ENCODE results near the gene TUSC2.
A peak's percentile ranks its signal among the peaks of the same experiment; 100 is the strongest.

The TUSC2 gene

DNA sequence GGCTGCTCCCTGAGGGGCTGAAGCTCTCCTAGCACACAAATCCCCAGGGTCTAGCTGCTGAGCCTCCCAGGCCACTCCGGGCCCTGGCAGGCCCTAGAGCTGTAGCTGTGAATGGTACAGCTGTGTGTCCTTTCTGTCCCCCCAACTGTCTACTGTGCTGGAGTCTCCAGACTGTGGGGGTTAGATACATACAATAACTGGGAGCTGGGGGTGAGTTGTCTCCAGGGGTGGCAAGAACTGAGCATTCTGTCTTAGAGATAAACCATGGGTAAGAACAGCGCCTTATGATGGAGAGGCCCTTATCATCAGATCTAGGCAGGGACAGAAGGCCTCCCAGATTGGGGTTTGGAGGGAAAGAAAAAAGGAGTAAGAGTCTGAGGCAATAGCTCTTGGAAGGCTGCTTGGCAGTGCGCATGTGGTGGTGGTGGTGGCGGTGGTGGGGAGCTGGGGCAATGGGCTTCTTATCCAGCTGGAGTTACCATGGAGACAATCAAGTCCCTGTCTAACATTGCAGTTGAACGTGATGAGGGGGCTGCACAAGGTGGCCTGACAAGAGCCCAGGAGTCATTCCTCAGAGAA is 26.3 kb upstream of the TUSC2 start:
- DNase-seq (ENCODE audit: low spot score), result no peak

DNA sequence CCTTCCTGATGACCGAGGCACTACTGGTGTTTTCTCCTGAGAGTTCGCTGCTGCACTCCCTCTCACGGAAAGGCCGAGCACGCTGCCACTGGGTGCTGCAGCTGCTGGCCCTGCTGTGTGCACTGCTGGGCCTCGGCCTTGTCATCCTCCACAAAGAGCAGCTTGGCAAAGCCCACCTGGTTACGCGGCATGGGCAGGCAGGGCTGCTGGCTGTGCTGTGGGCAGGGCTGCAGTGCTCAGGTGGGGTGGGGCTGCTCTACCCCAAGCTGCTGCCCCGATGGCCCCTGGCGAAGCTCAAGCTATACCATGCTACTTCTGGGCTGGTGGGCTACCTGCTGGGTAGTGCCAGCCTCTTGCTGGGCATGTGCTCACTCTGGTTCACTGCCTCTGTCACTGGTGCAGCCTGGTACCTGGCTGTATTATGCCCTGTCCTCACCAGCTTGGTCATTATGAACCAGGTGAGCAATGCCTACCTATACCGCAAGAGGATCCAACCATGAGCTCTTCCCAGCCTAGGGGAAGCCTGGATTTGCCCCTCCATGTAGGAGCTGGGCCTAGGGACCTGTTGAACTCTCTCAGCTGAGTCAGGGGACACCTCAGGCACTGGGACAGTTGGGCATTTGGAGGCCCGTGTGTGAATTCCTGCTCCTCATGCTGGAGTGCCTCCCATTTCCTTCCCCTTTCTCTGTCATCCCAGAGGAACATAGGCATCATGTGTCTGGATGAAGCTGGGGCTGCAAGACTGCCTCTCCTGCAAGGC is 25.4 kb upstream of the TUSC2 start:
- no peak for DNase-seq (ENCODE audit: low spot score)

DNA sequence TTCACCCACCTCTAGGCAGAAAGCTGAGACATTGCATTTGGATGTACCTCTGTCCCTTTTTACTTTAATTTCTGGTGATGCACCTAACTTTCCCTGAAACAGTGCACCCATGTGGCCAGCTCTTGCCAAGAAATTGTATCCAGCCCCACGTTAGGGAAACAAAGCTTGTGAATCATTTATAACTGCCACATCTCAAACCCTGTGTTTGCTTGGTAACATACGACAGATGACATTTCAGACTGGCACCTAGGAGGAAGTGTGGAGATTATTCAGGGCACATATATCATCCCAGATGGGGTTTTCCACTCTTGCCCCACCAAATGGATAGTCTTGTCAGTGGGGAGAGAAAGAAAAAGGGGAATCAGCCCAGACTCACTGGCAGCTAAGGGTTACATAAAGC is 24.8 kb upstream of the TUSC2 start:
- no peak for DNase-seq (ENCODE audit: low spot score)

DNA sequence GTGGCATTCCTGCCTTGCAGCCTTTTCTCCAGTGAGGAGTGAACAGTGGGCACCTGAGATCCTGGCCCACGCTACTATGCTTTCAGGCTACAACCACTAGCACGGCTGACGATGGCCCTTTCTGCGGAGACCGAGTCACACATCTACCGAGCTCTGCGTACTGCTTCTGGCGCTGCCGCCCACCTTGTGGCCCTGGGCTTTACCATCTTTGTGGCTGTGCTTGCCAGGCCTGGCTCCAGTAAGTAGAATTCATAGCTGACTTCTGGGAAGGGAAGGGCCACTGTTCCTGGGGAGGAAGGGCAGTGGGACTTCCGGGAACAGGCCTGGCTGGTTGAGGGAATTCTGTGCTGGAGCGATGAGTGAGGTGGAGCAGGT is 23.3 kb upstream of the TUSC2 start:
- no peak for DNase-seq (ENCODE audit: low spot score)

DNA sequence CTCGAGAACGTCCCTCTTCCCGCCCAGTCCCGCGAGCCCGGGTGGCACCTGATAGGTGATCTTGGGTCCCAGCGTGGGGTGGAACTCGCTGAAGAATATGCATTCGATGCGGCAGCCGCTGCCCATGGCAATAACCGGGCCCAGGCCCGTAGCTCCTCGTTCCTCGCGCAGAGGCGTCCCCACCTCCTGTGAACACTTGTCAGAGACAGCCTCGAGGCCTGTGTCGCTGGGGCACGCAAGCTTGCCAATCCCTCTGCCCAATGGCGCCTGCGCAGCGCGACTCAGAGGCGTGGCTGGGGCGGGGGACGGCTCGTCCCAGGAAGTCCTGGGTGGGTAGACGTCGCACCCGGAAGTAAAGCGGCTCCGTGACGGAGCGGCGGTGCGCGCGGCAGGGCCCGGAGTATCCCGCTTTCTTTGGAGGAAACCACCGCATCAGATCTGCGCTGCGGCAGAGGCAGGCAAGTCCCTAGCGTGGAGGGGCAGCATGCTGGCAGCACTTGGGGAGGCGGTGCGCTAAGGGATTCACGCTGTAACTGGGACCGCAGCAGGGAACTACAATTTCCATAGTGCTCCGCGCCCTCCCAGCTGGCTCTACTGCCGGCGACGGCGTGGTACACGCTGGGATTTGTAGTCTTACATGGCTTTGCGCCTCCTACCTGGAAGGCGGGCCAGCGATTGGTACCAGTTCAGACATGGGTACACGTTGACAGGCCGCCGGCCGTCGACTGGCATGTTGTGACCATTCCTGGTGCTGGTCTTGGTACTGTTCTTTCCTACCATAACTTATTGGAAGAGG is 22.7 kb upstream of the TUSC2 start, which contains the start of the genes CYB561D2 and NPRL2:
Gene CYB561D2 (plus strand): TSS at position 336 of the 796 bp plus-strand sequence. CDS start 572 bp downstream, outside the sequence.
Gene NPRL2 (minus strand): TSS at position 249 of the 796 bp plus-strand sequence. CDS start 123 bp downstream, at position 126.
- DNase-seq (ENCODE audit: low spot score), result peak; percentile 96

DNA sequence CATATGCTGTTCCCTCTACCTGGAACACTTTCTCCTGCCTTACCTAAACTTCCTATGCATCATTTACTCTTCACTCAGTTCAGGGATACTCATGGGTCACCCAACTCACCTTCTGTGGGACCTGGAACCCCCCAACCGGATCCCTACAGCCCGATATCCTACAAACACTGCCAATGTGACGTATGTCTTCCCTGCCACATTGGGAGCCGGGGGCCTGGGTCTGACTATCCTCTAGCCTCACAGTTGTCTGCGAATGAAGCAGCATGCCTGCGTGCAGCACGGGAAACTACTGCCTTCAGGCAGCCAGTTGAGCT is 22.1 kb upstream of the TUSC2 start:
- DNase-seq (ENCODE audit: low spot score), result no peak

DNA sequence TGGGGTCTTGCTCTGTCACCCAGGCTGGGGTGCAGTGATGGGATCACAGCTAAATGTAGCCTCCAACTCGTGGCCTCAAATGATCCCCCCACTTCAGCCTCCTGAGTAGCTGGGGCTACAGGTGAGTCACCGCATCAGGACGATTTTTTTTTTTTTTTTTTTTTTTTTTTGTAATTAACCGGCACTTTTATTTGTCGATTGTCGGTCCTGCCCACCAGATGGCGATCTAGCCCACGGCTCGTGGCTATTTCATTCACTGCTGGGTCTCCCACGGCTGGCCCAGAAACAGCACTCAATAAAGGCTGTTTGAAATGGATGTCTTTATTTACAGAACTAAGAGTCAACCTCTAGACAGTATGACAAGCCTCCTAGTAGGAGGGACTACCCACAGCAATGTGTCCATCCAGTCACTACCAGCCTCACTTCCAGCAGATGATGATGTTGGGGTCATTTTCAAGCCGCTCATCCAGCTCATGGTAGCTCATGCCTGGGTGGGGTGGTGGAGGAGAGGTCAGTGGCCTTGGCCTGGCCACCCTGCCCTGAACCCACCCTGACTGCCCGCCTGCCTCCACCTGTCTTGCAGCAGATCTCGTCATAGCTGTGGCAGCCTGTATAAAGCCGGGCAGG is 19.3 kb upstream of the TUSC2 start:
- peak; percentile 64 for DNase-seq (ENCODE audit: low spot score)

DNA sequence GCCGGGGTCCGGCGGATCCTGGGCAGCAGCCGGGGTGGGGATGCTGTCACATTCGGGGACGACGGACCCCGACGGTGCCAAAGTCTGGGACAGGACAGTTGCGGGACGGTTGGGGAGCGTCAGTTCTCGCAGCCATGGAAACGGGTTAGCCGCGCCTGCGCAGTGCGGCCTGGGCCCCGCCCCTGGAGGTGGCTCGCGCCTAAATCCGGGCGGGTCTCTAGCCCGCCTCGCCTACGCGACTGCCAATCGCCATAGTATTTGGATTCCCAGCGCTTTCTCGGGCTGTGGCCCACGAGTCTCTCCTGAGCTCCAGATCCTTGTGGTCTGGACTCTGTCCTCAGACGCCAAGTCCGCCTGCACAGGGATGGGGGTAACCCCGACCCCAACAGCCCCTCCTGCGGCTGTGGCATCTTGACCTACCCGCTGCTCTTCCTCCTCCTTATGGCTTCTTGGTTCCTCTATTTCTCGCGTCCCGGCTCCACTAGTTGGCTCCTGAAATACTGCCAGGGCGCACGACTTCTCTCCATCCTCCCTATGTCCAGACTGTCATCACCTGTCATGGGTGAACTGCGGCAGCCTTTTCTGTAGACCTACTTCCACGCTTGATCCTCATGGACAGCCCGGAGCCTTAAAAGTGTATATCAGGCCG is 17.7 kb upstream of the TUSC2 start, which contains the start of gene ZMYND10:
Gene ZMYND10 (minus strand): TSS at position 147 of the 649 bp plus-strand sequence. CDS start 153 bp downstream, outside the sequence.
- DNase-seq (ENCODE audit: low spot score), result no peak

DNA sequence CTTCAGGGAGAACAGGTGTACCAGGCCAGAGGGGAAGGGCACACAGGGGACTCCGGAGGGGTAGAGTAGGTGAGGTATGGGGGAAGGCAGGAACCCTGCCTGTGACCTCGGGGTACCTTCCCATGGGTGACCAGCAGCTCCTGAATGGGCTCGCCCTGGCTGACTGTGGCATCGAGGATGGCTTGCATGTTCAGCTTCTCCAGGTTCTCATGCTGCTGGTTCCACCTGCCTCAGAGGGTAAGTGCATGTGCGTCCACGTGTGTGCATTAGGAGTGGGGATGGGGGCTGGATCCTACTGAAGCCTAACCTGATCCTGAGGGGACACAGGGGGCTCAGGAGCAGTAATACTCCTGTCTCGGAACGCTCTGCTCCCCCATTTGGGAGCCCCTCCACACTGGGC is 17.0 kb upstream of the TUSC2 start:
- no peak for DNase-seq (ENCODE audit: low spot score)

DNA sequence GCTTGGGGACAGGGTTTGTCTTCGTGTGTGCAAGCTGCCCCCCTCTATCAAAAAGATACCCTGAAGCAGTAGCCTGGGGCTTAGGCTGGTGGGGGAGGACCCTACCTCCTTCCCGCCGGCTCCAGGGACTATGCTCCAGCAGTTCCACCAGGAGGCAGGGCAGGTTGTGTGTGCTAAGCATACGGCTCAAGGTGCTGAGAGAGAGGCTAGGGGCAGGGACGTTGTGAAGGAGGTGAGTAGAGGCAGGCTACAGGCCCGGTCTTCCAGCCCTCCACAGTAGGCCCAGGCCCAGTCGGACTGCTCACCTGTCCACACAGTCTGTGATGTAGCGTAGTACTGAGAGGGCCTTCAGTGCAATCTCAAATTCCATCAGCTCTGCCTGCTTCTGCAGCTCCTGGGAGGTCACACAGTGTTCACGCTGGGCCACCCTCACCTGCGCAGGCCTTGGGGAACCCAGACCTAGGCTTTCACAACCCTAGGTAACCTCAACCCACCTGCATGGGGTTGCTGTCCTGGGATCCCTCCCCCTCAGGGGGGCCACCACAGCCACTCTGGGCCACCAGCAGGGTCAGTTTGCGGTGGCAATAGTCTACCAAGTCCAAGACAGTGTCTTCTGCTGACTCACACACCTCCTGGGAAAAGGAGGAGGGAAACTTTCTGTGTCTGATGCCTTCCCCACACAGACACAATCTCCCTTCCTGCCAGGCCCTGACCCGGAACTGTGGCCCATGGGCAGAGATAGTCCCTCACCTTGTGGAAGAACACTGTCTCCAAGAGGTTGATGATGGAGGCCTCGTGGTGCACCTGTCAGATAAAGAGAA is 15.0 kb upstream of the TUSC2 start:
- no peak for DNase-seq (ENCODE audit: low spot score)

DNA sequence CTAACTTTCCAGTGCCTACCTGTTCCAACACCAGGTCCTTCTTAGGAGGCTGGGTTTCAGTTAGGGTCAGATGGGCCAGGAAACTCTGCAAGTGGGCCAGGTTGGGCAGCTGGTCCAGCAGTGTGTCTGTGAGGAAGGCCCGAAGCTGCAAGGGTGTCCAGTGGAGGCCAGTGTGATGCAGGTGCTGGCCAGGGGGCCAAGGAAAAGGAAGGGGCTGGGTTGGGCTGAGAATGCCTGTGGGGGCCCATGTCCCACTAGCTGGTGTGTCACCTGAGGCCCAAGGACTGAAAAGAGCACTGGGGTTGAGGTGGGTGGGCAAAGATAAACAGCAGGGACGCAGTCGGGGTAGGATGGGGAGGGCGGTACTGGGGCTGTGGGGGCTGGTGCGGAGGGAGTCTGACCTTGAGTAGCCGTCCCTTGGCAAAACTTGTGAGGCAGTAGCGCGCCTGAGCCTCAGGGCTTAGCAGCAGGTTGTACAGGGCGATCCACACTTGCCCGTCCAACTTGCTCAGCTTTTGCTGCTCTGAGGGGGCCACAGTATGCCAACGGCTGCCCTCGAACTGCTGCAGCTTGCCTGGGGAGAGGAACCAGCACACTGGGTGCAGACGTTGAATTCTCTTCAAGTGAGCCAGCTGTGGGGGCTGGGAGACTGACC is 14.1 kb upstream of the TUSC2 start:
- no peak for DNase-seq (ENCODE audit: low spot score)

DNA sequence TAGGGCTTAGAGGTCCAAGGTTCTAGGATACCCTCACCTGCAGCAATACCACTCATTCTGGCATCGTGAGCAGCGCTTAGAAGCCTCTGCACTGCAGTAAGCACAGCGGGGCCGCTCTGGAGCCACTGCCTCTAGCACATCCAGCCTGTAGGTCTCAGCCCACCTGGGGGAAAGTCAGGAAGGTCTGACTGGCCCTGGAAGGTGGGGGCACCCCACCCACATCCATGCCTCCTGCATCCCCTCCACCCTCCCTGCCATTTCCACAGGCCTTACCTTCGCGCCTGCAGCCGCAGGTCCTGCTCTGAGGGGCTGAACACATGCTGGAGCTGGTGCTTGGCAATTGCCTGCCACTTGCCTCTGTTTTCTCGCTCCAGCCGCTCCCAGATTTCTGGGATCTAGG is 13.5 kb upstream of the TUSC2 start:
- DNase-seq (ENCODE audit: low spot score), result no peak

DNA sequence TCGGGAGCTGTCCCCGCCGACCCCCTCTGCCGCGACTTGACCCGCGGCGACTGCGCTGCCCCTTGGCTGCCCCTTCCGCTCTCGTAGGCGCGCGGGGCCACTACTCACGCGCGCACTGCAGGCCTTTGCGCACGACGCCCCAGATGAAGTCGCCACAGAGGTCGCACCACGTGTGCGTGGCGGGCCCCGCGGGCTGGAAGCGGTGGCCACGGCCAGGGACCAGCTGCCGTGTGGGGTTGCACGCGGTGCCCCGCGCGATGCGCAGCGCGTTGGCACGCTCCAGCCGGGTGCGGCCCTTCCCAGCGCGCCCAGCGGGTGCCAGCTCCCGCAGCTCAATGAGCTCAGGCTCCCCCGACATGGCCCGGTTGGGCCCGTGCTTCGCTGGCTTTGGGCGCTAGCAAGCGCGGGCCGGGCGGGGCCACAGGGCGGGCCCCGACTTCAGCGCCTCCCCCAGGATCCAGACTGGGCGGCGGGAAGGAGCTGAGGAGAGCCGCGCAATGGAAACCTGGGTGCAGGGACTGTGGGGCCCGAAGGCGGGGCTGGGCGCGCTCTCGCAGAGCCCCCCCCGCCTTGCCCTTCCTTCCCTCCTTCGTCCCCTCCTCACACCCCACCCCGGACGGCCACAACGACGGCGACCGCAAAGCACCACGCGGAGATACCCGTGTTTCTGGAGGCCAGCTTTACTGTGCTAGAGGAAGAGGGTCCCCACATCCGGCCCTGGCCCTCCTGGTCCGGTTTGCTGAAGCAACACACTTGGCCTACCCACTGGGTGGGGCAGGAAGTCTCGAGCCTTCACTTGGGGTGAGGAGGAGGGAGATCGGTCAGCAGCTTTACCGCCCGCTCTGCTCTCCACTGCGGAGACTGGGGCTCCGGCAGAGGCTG is 12.7 kb upstream of the TUSC2 start, which contains the start of gene RASSF1:
Gene RASSF1 (minus strand): TSS at position 389 of the 882 bp plus-strand sequence. CDS start 31 bp downstream, at position 358.
- DNase-seq (ENCODE audit: low spot score), result peak; percentile 37

DNA sequence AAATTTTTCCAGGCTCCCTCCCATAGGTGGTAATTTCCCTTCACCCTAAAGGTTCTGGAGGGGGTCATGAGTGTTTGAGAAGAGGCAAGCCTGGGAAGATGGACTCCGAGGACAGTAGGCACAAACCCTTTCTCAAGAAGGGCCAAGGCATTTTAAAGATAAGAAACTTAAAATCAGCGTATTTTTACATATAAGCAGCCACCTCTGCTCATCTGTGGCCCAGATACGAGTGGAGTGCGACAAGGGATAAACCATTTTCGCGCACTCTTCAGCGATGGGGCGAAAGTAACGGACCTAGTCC is 12.1 kb upstream of the TUSC2 start:
- DNase-seq (ENCODE audit: low spot score), result no peak

DNA sequence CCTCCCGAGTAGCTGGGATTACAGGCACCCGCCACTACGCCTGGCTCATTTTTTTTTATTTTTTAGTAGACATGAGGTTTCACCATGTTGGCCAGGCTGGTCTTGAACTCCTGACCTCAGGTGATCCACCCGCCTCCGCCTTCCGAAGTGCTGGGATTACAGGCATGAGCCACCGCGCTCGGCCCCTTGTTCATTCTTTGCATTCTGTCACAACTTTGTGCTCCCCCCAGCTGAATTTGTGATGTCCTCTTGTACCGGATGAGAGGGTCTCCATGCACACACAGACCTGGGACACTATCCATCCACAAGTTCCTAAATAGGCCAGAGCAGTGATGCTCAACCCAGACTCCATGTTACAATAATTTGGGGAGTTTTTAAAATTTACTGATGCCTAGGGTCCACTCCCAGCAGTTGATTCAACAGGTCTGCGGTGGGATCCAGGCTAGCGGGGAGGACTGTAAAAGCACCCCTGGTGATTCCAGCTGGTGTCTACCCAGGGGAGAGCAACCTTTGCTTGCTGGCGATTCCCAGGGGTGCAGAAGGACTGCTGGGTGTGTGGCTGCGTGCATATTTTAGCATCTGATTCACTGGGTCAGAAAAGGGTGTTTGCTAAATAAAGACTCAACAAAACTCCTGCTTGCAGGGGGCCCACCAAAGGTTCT is 11.6 kb upstream of the TUSC2 start:
- no peak for DNase-seq (ENCODE audit: low spot score)

DNA sequence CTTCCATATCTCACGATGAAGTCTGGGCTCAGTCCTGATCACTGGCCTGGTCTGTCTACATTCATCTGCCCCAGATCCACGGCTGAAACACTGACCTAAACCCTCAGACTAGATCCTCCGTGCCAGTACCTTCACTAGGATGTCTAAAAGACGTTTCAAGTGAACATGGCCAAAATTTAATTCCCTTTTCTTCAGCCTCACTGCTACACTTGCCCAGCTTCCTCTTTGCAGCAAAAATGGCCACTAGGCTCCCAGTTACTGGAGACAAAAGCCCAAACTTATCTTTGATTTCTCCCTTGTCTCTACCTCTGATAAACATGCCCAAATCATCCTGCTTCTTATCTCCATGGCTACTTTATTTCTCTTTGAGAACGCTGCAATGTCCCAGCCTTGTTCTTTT is 10.9 kb upstream of the TUSC2 start:
- no peak for DNase-seq (ENCODE audit: low spot score)

DNA sequence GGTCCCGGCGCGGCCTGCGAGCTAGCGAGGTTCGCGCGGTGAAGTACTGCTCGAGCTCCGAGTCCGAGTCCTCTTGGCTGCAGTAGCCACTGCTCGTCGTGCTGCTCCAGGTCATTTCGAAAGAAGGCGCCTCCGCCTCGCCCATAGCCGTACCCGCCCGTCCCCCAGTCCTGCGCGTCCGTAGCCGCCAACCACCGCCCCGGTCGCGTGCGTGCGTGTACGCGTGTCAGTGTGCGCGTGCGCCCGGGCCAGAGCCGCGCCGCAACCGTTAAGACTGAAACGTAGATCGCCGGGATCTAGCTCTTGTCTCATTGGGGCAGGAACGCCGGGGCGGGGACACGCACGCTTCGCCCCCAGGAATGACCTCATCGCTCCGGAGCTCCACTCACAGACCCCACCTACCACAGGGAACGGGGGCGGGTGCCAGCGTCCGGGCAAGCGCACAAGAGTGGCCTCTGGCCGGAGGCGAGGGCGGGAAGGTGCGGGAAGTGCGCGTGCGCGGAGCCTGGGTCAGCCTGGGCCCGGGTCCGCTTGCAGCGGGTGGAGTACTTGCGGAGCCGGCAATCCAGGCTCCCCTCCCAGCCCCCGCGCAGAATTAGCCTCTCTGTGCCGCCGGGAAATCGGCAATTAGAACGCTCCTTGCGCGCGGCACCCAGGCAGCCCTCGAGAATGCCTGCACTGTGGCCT is 9.3 kb upstream of the TUSC2 start:
- peak; percentile 99 for DNase-seq (ENCODE audit: low spot score)

DNA sequence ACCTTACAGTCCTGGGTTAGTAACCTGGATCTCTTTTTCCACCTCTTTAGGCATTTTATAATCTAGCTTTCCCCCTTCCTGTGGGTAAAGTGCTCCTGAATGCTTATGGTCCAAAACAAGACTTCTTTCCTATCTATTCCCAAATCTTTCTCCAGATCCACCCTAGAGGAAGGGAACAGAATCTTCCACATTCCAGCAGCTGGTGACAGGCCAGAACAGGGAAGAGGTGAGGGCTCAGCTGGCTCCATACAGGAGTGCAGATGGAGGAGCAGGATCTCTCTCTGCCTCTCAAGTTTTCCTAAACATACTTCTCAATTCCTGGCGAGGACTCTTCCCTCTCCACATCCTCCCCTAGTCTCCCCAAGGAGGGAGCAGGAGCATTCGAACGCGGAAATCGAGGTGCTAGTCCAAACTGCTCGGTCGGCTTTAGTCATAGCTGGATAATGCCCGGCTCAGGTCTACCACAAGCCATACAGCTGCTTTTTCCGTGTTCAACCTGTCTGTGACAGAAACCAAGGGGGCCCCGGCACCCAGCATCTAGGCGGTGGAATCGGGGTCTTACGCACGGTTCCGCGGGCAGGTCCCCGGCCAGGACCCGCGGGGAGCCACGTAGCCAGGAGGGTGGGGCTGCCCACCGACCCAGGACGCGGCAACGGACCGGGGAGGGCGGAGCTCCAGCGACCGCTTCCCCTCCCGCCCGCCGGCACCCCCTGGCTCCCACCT is 8.6 kb upstream of the TUSC2 start:
- no peak for DNase-seq (ENCODE audit: low spot score)

Measured in LoVo (cell line).